DND-41 (cell line): Measurements from ENCODE around the gene FAM20C.

ENCODE experiments used
- ATAC-seq: fragments of 200-7000 bp; cut with Tn5 transposase; 3 replicates; pipeline ENCODE4 v1.9.1; 2021; ENCODE audit warnings: low read depth; ENCODE audit not compliant: insufficient read depth
- DNase-seq: peaks from one replicate; pipeline ENCODE4 v3.0.0-alpha.2; 2020
- H2AFZ ChIP-seq: 2 replicates; pipeline ENCODE4 v1.6.0; 2012; ENCODE audit warnings: low read depth, low read length
- H3K27ac ChIP-seq: 2 replicates; pipeline ENCODE4 v1.5.1; 2012; ENCODE audit warnings: low read length, inconsistent platforms
- H3K27me3 ChIP-seq: fragments of 200-600 bp; sonication (generic); 2 replicates; pipeline ENCODE4 v1.6.0; 2012; ENCODE audit warnings: low read length, mild to moderate bottlenecking, inconsistent platforms; ENCODE audit not compliant: insufficient read depth, poor library complexity
- H3K36me3 ChIP-seq: 2 replicates; pipeline ENCODE4 v1.5.1; 2012; ENCODE audit warnings: low read length, inconsistent platforms; ENCODE audit not compliant: insufficient read depth
- H3K4me1 ChIP-seq: 2 replicates; pipeline ENCODE4 v1.5.1; 2012; ENCODE audit warnings: mild to moderate bottlenecking, low read length; ENCODE audit not compliant: insufficient read depth
- H3K4me2 ChIP-seq: 2 replicates; pipeline ENCODE4 v1.6.0; 2012; ENCODE audit warnings: mild to moderate bottlenecking, moderate library complexity, low read length, inconsistent platforms; ENCODE audit not compliant: insufficient read depth
- H3K4me3 ChIP-seq, 2 experiments: fragments of 200-600 bp in 1 of 2; shearing (Covaris generic) in 1 of 2; 2 replicates each; pipeline ENCODE4 v1.5.1; 2012 to 2016; ENCODE audit warnings: inconsistent platforms in 2 of 2, low read length in 2 of 2, mild to moderate bottlenecking in 2 of 2, low read depth in 1 of 2, moderate library complexity in 1 of 2
- H3K79me2 ChIP-seq: 2 replicates; pipeline ENCODE4 v1.6.0; 2012; ENCODE audit warnings: low read length, inconsistent platforms; ENCODE audit not compliant: insufficient read depth
- H3K9ac ChIP-seq: 2 replicates; pipeline ENCODE4 v1.6.0; 2012; ENCODE audit warnings: low read depth, mild to moderate bottlenecking, inconsistent platforms, low read length, moderate library complexity
- H3K9me3 ChIP-seq: 2 replicates; pipeline ENCODE4 v1.5.1; 2012; ENCODE audit warnings: low read length, moderate library complexity, mild to moderate bottlenecking, inconsistent platforms; ENCODE audit not compliant: insufficient read depth, severe bottlenecking
- H4K20me1 ChIP-seq: 2 replicates; pipeline ENCODE4 v1.6.0; 2012; ENCODE audit warnings: low read length; ENCODE audit not compliant: insufficient read depth
- EZH2 ChIP-seq: IDR thresholded peaks from 3 replicates; pipeline ENCODE4 v1.6.1; 2012; ENCODE audit warnings: borderline replicate concordance, low read depth, mild to moderate bottlenecking, moderate library complexity, low read length, inconsistent platforms; ENCODE audit not compliant: severe bottlenecking
- TF ChIP-seq, protein P1 (sequence below): IDR thresholded peaks from 2 replicates; pipeline ENCODE4 v1.5.1; 2012; ENCODE audit warnings: borderline replicate concordance, low read length, moderate library complexity, mild to moderate bottlenecking; ENCODE audit not compliant: poor library complexity, severe bottlenecking; ENCODE audit errors: extremely low read depth

Gene FAM20C

GRCh38 chr7:209906-210305 lies 17.5 kb downstream of the FAM20C start:
- H3K4me3 ChIP-seq: no peak overlapping the region
- H3K27ac ChIP-seq: no peak overlapping the region
- TF ChIP-seq EZH2: no peak
- TF ChIP-seq, protein P1, sequence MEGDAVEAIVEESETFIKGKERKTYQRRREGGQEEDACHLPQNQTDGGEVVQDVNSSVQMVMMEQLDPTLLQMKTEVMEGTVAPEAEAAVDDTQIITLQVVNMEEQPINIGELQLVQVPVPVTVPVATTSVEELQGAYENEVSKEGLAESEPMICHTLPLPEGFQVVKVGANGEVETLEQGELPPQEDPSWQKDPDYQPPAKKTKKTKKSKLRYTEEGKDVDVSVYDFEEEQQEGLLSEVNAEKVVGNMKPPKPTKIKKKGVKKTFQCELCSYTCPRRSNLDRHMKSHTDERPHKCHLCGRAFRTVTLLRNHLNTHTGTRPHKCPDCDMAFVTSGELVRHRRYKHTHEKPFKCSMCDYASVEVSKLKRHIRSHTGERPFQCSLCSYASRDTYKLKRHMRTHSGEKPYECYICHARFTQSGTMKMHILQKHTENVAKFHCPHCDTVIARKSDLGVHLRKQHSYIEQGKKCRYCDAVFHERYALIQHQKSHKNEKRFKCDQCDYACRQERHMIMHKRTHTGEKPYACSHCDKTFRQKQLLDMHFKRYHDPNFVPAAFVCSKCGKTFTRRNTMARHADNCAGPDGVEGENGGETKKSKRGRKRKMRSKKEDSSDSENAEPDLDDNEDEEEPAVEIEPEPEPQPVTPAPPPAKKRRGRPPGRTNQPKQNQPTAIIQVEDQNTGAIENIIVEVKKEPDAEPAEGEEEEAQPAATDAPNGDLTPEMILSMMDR: no peak
- H3K27me3 ChIP-seq: no peaks in the 10 kb centered on the region
- H3K9me3 ChIP-seq: no peaks in the 10 kb centered on the region
- DNase-seq: no peak
- H4K20me1 ChIP-seq: no peaks in the 10 kb centered on the region; the same call in 1 of the 2 replicates
- no peak overlapping the region for H2AFZ ChIP-seq
- H3K9ac ChIP-seq: no peak overlapping the region
- H3K4me1 ChIP-seq: no peaks in the 10 kb centered on the region
- H3K79me2 ChIP-seq: no peaks in the 10 kb centered on the region
- H3K4me2 ChIP-seq: no peak overlapping the region
- H3K36me3 ChIP-seq: no peaks in the 10 kb centered on the region
- ATAC-seq: no peak

GRCh38 chr7:210401-210925 lies 18.1 kb downstream of the FAM20C start:
- no peaks in the 10 kb centered on the region for H3K9me3 ChIP-seq
- no peaks in the 10 kb centered on the region for H3K79me2 ChIP-seq
- no peak overlapping the region for H3K4me2 ChIP-seq
- ATAC-seq (no peak), DNase-seq (no peak)
- no peaks in the 10 kb centered on the region for H3K27me3 ChIP-seq
- H3K4me1 ChIP-seq: no peaks in the 10 kb centered on the region
- no peak overlapping the region for H3K4me3 ChIP-seq
- TF ChIP-seq, protein P1: no peak
- no peak for TF ChIP-seq EZH2
- H3K36me3 ChIP-seq: no peaks in the 10 kb centered on the region
- no peaks in the 10 kb centered on the region; the same call in 1 of the 2 replicates for H4K20me1 ChIP-seq
- H2AFZ ChIP-seq: no peak overlapping the region
- H3K9ac ChIP-seq: no peak overlapping the region
- H3K27ac ChIP-seq: no peak overlapping the region

DNA sequence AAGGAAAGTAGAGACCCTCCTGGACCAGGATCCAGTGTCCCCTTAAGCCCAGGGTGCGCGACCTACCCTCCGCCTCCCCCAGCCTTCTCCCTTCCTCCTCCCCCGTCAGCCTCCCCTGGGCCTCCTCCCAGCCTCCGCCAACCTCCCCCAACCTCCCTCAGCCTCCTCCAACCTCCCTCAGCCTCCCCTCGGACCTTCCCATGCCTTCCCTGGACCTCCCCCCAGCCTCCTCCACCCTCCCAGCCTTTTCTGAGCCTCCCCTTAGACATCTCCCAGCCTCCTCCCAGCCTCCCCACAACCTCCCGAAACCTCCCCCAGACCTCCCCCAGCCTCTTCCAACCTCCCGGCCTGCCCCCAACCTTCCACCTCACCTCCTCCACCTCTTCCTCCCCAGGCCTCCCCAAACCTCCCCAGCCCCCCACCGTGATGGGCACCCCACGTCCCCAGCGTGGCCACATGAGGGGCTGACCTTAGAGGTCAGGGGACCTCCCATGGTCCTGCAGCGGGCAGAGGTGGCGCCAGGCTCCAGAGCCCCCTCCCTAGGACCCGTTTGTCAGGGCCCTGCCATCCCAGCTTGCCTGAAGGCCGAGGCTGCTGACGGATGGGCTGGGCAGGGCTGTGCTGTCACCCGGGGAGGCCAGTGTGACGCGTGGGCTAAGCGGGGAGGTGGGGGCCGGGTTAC lies 18.8 kb downstream of the FAM20C start:
- H3K27me3 ChIP-seq: no peaks in the 10 kb centered on the region

More for the DNA sequence above, 18.8 kb downstream of the FAM20C start:
- no peak overlapping the region for H2AFZ ChIP-seq
- no peaks in the 10 kb centered on the region for H3K36me3 ChIP-seq
- no peaks in the 10 kb centered on the region for H3K79me2 ChIP-seq
- no peak overlapping the region for H3K4me2 ChIP-seq
- no peak overlapping the region for H3K4me3 ChIP-seq
- ATAC-seq: no peak
- no peak for TF ChIP-seq EZH2
- TF ChIP-seq, protein P1: no peak
- H3K27ac ChIP-seq: no peak overlapping the region
- no peak overlapping the region for H3K9ac ChIP-seq
- DNase-seq: no peak
- H3K4me1 ChIP-seq: no peaks in the 10 kb centered on the region
- H3K9me3 ChIP-seq: no peaks in the 10 kb centered on the region
- no peaks in the 10 kb centered on the region; the same call in 1 of the 2 replicates for H4K20me1 ChIP-seq
